SK-N-DZ (cell line): ENCODE data around the gene ARHGEF16.

Source experiments
- DNase-seq: peaks from one replicate; pipeline ENCODE4 v3.0.0-alpha.2; 2015; ENCODE audit warnings: low spot score

ARHGEF16 gene

GRCh38 chr1:3481836-3482375, 27.4 kb downstream of the ARHGEF16 start:
- DNase-seq, result no peak

GRCh38 chr1:3482378-3482849, 27.9 kb downstream of the ARHGEF16 start:
- DNase-seq, result no peak

- no peak for DNase-seq
These were observed 28.9 kb downstream of the ARHGEF16 start for GRCh38 chr1:3483380-3483779.

- peak; percentile 12 for DNase-seq
These were observed 29.5 kb downstream of the ARHGEF16 start for GRCh38 chr1:3483801-3484444.

GRCh38 chr1:3485016-3485415, 30.6 kb downstream of the ARHGEF16 start:
- no peak for DNase-seq

- no peak for DNase-seq
These were observed 34.0 kb downstream of the ARHGEF16 start for GRCh38 chr1:3488432-3488831.

- no peak for DNase-seq
These were observed 35.7 kb downstream of the ARHGEF16 start for GRCh38 chr1:3490046-3490745.

GRCh38 chr1:3491291-3492246, 37.1 kb downstream of the ARHGEF16 start:
- DNase-seq, result peak; percentile 35

GRCh38 chr1:3492545-3493246, 38.2 kb downstream of the ARHGEF16 start:
- DNase-seq, result no peak

GRCh38 chr1:3494321-3495308, 40.1 kb downstream of the ARHGEF16 start:
- no peak for DNase-seq

- no peak for DNase-seq
These were observed 41.6 kb downstream of the ARHGEF16 start for GRCh38 chr1:3495776-3496745.

GRCh38 chr1:3496916-3497315, 42.5 kb downstream of the ARHGEF16 start:
- DNase-seq, result no peak

- no peak for DNase-seq
These were observed 43.1 kb downstream of the ARHGEF16 start for GRCh38 chr1:3497521-3497920.

GRCh38 chr1:3498246-3498930, 43.9 kb downstream of the ARHGEF16 start:
- DNase-seq, result no peak

- no peak for DNase-seq
These were observed 44.5 kb downstream of the ARHGEF16 start for GRCh38 chr1:3498986-3499385.

- no peak for DNase-seq
These were observed 45.1 kb downstream of the ARHGEF16 start for GRCh38 chr1:3499611-3500010.

- peak; percentile 55 for DNase-seq
These were observed 45.9 kb downstream of the ARHGEF16 start for GRCh38 chr1:3500265-3500835.

GRCh38 chr1:3501437-3501836, 47.0 kb downstream of the ARHGEF16 start:
- DNase-seq, result no peak
